AG04449 (cell line): Measurements from ENCODE around the gene KRT83.

Source experiments
- CTCF ChIA-PET: fragments of 350-600 bp; formaldehyde crosslinking; extraction: SDS; loops from one replicate; lab custom pipeline; 2021; ENCODE audit warnings: antibody characterized with exemption; lab: Yijun Ruan, JAX
- POLR2A ChIA-PET: fragments of 400-600, 350-600 bp; formaldehyde crosslinking; extraction: SDS; loops from one replicate; lab custom pipeline; 2020; ENCODE audit warnings: antibody characterized with exemption, inconsistent platforms; lab: Yijun Ruan, JAX
- DNase-seq: peaks from one replicate; pipeline ENCODE4 v3.0.0-alpha.2; 2010; ENCODE audit warnings: low read depth, low spot score
- H3K4me3 ChIP-seq: 2 replicates; pipeline ENCODE4 v1.5.1; 2011; ENCODE audit warnings: low read depth, mild to moderate bottlenecking, control low read depth, low read length
- TF ChIP-seq, protein P1 (sequence below): IDR thresholded peaks from one replicate; pipeline ENCODE4 v1.5.1; 2011; ENCODE audit warnings: mild to moderate bottlenecking, moderate library complexity, low read length, control low read depth, inconsistent platforms; ENCODE audit not compliant: insufficient read depth; ENCODE audit errors: missing control alignments

The KRT83 gene

DNA sequence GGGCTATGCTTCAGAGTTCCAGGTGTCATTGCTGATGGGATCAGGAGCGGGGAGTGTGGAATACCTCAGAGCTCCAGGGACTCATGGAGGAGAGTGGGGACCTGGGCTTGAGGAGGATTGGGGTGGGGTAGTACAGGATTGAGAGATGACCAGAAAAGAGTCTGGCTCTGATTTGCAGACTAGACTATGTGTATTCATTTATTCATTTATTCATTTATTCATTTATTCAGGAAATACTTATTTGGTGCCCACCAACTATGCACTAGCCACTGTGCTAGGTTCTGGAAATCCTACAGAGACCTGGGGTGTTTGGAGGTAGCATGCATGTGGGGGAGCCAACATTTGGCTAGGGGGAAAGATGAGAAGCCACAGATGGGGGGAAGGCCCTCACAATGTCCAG, 871 bp upstream of the KRT83 start:
- CTCF ChIA-PET, result interaction anchor here (0.8 to 12.4 kb wide), 6 partner anchors 9 to 563 kb away, joined by 3 to 182 read pairs (median 5); no protein-coding TSS in a partner anchor
- POLR2A ChIA-PET, result no interaction called here
- TF ChIP-seq, protein P1, sequence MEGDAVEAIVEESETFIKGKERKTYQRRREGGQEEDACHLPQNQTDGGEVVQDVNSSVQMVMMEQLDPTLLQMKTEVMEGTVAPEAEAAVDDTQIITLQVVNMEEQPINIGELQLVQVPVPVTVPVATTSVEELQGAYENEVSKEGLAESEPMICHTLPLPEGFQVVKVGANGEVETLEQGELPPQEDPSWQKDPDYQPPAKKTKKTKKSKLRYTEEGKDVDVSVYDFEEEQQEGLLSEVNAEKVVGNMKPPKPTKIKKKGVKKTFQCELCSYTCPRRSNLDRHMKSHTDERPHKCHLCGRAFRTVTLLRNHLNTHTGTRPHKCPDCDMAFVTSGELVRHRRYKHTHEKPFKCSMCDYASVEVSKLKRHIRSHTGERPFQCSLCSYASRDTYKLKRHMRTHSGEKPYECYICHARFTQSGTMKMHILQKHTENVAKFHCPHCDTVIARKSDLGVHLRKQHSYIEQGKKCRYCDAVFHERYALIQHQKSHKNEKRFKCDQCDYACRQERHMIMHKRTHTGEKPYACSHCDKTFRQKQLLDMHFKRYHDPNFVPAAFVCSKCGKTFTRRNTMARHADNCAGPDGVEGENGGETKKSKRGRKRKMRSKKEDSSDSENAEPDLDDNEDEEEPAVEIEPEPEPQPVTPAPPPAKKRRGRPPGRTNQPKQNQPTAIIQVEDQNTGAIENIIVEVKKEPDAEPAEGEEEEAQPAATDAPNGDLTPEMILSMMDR, result no peak
- H3K4me3 ChIP-seq, result no peak overlapping the region
- no peak for DNase-seq

DNA sequence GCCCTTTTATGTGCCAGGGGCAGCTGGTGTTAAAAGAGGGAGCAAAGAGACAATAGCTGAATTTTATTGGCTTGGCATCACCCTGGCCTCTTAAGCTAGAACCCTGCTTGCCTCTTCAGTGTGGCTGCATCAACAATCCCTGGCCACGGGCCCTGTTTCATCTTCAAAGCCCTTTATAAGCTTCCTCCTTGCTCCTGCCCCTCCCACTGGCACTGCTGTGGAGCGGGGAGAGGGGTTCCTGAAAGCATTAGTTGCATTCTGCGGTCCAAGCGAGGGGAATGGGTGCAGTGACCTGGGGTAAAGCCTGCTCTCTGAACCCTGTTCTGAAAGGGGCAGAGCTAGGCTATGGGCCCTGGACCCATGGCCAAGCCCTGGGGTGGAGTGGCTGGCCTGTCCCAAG, 220 bp upstream of the KRT83 start:
- CTCF ChIA-PET, result interaction anchor here (0.8 to 12.4 kb wide), 5 partner anchors 12 to 563 kb away, joined by 3 to 182 read pairs (median 5); no protein-coding TSS in a partner anchor
- POLR2A ChIA-PET, result no interaction called here
- TF ChIP-seq, protein P1, result no peak
- no peak overlapping the region for H3K4me3 ChIP-seq
- no peak for DNase-seq

DNA sequence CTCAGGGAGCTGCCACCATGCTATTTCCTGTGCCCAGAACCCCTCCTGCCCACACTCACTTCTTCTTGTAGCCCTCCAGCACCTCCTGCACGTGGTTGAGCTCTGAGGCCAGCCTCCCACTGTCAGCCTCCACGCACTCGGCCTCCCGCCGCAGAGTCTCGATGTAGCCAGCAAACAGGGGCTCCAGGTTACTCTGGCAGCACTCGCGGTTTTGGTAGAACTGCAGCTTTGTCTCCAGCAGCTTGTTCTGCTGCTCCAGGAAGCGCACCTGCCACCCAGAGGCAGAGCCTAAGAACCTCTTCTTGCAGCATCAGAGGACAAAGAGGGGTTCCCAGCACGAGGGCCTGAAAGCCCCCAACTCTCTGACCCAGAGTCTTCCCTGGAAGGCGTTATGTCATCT, 2.1 kb downstream of the KRT83 start:
- CTCF ChIA-PET, result interaction anchor here (1.0 to 12.4 kb wide), 6 partner anchors 8 to 198 kb away, joined by 3 to 182 read pairs (median 4); no protein-coding TSS in a partner anchor
- DNase-seq, result no peak
- POLR2A ChIA-PET, result no interaction called here
- TF ChIP-seq, protein P1, result no peak
- no peak overlapping the region for H3K4me3 ChIP-seq

DNA sequence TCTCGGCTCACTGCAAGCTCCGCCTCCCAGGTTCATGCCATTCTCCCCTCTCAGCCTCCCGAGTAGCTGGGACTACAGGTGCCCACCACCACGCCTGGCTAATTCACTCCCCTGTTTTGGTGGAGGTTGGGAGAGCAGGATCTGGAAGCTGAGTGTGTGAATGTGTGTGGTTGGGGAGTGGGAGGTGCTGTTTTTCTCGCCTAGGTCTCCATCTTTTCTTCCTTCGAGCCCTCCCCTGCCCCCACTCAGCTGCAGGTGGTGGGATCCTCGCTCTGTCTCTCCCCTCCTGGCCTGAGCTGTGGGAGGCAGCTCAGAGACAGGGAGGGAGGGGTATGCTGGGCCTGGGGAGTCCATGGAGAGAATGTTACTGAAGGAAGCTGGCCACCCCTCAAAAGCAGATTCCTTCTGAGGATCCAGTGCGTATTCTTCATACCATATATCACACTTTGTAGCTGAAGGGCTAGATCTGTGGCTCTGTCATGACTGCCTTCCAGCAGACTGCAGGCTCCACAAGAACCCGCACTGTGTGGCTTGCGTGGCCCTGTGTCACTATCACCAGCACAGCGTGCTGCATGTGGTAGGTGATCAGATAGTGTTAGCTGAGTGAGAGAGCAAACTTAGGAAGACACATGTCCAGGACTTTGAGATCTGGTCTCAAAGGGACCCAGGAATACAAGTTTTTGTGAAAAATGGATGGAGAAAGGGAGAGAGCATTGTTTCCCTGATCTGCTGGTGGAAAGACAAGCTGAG, 2.8 kb downstream of the KRT83 start:
- no peak for DNase-seq
- TF ChIP-seq, protein P1, result no peak
- no peak overlapping the region for H3K4me3 ChIP-seq
- ChIA-PET POLR2A (no interaction called here), CTCF (interaction anchor here (1.0 to 12.4 kb wide), 6 partner anchors 9 to 197 kb away, joined by 3 to 182 read pairs (median 4); no protein-coding TSS in a partner anchor)

DNA sequence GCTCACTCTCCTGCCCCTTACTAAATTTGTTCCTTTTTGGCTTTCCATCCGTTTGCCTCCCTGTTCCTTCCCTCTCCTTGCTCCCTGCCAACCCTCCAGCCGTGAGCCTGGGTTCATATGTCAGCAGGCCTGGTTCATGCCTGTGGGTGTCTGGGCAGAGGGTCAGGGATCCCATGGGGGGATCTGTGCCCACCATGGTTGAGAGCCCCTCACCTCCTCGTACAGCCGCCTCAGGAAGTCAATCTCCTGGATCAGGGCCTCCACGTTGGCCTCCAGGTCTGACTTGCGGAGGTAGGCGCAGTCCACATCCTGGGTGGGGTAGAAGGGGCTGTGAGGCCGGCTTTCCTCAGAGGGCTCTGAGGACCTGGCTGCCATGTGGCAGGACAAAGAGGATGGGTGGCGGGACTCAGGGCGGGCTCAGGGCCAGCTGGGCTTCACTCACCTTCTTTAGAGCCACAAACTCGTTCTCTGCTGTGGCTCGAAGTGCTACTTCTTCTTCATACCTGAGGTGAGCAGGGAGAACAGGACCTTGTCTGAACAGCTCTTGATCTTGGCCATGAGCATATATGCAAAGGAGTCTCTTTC, 3.6 kb downstream of the KRT83 start:
- CTCF ChIA-PET, result interaction anchor here (0.6 to 5.9 kb wide), 2 partner anchors 10 to 55 kb away, joined by 4 to 59 read pairs; no protein-coding TSS in a partner anchor
- no peak for DNase-seq
- H3K4me3 ChIP-seq, result no peak overlapping the region
- POLR2A ChIA-PET, result no interaction called here
- TF ChIP-seq, protein P1, result no peak

DNA sequence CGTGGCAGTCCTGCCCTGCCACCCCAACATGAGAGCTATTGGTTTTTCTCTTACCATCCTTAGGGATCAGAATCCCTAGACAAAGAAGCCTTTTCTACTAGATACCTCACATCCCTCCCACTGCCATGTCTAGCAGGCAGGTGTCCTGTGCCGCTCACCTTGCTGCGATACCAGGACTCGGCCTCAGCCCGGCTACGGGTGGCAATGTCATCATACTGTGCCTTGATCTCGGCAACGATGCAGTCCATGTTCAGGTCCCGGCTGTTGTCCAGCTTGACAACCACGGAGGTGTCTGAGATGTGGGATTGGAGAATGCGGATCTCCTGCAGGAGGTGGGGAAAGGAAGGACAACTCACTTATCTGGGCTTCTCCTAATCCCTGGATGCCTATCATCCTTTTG, 4.5 kb downstream of the KRT83 start:
- ChIA-PET POLR2A (no interaction called here), CTCF (interaction anchor here (0.8 to 5.9 kb wide), 4 partner anchors 10 to 564 kb away, joined by 3 to 59 read pairs (median 8); no protein-coding TSS in a partner anchor)
- TF ChIP-seq, protein P1, result no peak
- H3K4me3 ChIP-seq, result no peak overlapping the region
- DNase-seq, result no peak
